GM13976 (cell line): Measurements from ENCODE around the gene OPRL1.

ENCODE experiments used
- DNase-seq: peaks from one replicate; pipeline ENCODE4 v3.0.0; 2012; ENCODE audit warnings: low spot score
- CTCF ChIP-seq: IDR thresholded peaks from 2 replicates; pipeline ENCODE4 v1.5.1; 2012; ENCODE audit warnings: borderline replicate concordance, mild to moderate bottlenecking; ENCODE audit not compliant: insufficient read depth; ENCODE audit errors: extremely low read depth, missing control alignments, control extremely low read depth
- in situ Hi-C: fragments of 300-500 bp; cut with MboI; formaldehyde crosslinking; loops from one replicate; pipeline ENCODE4 v1.12.0; 2022; ENCODE audit warnings: low sequenced_read_pairs, mixed read lengths, inconsistent platforms; ENCODE audit not compliant: unreplicated experiment

The OPRL1 gene

DNA sequence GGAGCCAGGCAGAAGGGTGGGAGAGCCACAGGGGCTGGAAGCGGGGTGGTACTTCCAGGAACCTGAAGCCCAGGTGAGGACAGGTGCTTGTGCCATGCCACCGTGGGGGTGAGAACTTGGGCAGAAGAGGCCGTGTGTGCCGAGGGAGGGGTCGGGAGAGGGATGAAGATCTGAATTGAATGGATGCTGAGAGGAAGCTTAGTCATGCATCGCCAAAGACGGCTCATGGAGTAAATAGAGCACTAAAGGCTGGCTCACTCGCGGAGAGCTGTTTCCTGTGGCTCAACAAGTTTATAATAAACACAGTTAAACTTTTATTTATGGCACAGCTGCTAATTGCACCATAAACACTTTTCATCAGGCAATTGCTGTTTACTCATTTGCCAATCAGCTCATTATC lies 62.7 kb downstream of the OPRL1 start:
- in situ Hi-C loops: no loop called here
- DNase-seq: no peak

DNA sequence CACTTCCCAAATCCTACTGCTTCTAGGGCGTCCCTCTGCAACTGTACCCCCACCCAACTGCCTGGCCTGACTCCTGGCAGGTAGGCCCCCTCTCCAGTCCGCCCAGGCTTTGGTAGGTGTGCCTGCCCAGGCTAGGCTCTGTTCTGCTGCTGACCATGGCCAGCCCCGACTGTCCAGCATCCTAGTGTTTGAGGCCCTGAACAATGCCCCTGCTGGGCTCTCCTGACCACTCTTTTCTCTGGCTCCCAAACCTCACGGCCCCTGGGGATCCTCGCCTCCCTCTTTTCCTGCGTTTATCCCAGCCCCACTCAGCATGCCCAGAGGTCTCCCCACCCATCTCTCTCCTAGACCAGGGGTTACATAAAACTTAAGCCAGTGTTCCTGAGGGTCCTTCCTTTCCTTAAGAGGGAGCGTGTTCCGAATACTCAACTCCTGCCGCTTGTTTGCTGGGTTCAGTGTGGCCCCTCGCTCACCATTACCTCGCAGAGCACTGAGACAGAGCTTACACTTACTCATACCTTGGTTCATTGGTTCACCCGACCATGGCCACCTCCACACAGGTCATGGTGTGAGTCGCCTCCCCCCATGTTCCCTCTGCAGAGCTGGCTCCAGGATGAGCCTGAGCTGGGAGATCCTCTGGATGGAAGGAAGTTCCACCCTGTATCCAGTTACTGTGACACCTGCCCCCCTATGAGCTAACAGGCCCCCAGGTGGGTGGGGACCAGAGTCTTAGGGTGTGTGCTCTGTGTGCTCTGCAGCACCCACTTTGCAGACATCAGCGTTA lies 63.3 kb downstream of the OPRL1 start:
- no peak for DNase-seq
- TF ChIP-seq CTCF: no peak
- in situ Hi-C loops: no loop called here

More for the DNA sequence above, 62.7 kb downstream of the OPRL1 start:
- no peak for TF ChIP-seq CTCF

GRCh38 chr20:64144144-64144912 lies 64.4 kb downstream of the OPRL1 start:
- in situ Hi-C loops: no loop called here
- no peak for DNase-seq

GRCh38 chr20:64145458-64146300 lies 65.8 kb downstream of the OPRL1 start:
- TF ChIP-seq CTCF: no peak
- no peak for DNase-seq
- in situ Hi-C loops: no loop called here

More at GRCh38 chr20:64144144-64144912, 64.4 kb downstream of the OPRL1 start:
- TF ChIP-seq CTCF: no peak

DNA sequence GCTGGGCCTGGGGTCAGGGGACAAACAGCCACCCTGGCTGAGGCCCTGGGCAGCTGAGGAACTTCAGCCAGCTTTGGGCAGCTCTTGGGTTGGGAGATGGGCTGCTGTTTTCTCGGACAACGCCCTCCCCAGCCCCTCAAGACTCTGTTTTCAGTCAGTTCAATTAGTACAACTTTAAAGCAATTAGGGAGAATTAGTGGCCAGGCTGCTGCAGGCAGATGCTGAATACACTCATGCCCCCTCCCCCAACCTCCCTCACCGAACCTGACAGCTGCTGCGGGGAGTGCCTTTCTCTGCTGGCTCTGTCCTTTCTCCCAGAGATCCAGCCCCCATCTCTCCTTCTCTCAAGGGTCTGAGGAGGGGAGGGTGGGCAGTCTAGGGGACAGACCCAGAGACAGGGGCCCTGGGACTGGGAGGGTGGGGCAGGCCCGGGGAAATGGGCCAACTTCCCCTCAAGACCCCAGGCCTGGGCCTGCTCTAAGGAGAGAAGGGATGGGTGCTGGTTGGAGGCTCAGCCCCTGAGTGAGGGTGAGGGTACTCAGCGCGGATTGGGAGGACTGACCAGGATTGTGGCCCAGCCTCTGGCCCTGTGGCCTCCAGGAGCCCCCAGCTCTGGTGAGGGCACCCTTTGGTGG lies 66.5 kb downstream of the OPRL1 start:
- no peak for DNase-seq
- TF ChIP-seq CTCF: no peak

More for the DNA sequence above, 66.5 kb downstream of the OPRL1 start:
- in situ Hi-C loops: no loop called here
